ENCODE measurements around the gene XG.

The XG gene

DNA sequence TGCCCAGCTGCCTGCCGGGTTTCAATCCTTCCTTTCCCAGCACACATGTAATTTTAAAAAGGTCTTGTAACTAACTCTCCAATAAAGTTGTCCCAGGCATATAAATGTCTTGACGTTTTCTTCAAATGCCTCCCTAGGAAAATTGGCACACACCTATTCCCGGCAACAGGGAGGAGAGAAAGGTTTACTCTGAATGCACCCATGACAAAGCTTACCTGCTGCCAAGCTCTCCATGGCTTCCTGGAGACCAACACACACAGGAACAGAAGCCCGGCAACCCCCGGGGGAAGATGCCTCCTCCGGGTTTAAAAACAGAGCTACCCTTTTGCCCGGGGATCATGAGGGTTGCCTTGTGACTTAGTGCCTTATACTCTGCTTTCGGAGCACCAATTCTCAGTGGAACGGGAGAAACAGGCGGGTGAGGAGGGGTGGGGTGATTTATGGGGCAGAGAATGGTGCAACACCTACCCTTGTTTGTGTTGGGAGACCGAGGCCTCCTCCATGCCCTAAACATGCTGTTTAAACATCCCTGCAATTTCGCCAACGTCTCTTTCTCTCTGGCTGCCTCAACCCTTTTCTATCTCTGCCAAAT, 72.1 kb downstream of the XG start:
- no peak for DNase-seq (ENCODE audit: low read depth in 1 of 2, low spot score in 1 of 2)
- in situ Hi-C loops (cut with HindIII; ENCODE audit: low pct_unique_long_range_greater_than_20kb, low sequenced_read_pairs), result no loop called here
- no peak for TF ChIP-seq JUND (IDR thresholded peaks at IDR 0.05; ENCODE audit: low read depth)

DNA sequence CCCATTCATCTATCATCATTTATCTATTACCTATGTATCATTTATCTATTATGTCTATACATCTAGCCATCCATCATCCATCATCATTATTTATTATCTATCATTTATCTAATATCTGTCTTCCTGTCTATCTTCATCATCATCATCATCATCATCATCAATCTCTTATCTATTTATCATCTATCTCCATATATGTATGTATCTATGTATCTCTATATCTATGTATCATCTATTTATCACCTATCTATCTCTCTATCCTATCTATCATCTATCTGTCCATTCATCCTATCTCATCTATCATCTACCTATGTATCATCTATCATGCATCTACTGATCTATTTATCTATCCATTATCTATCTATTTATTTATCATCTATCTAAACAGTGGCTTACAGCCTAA, 73.0 kb downstream of the XG start:
- TF ChIP-seq JUND (IDR thresholded peaks at IDR 0.05; ENCODE audit: low read depth), result no peak
- DNase-seq (ENCODE audit: low read depth in 1 of 2, low spot score in 1 of 2), result no peak
- in situ Hi-C loops (cut with HindIII; ENCODE audit: low pct_unique_long_range_greater_than_20kb, low sequenced_read_pairs), result no loop called here

DNA sequence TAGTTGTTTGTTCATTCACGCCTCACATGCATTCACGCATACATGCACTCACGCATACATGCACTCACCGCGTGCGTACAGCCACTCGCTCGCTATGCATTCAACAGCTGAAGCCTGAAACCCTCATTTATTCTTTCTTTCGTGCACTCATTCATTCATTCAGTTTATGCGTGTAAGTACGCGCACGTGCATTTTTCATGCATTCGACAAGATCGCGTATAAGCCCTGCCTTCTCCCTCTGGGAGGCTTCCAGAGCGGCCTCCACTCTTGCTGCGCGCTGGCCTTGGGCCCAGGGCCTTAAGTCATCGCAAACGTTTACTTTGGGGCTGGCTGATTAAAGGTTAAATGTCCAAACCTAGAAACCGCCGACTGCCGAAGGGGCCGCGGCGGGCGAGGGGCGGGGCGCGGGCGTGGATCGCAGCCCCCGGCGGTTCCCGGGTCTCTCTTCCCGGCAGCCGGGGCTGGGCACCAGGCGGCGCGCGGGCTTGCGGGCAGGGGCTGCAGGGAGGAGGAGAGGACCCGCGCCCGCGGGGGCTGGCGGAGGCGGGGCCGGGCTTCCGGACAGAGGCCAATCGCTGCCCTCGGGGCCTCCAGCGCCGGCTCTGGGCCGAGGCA, 76.6 kb downstream of the XG start, which contains the start of gene GYG2:
Gene GYG2, plus strand, starts transcription at position 587 of the 615 bp plus-strand sequence. CDS start 1,259 bp downstream, outside the sequence.
- no peak for DNase-seq (ENCODE audit: low read depth in 1 of 2, low spot score in 1 of 2)
- in situ Hi-C loops (cut with HindIII; ENCODE audit: low pct_unique_long_range_greater_than_20kb, low sequenced_read_pairs), result no loop called here
- no peak for TF ChIP-seq JUND (IDR thresholded peaks at IDR 0.05; ENCODE audit: low read depth)

DNA sequence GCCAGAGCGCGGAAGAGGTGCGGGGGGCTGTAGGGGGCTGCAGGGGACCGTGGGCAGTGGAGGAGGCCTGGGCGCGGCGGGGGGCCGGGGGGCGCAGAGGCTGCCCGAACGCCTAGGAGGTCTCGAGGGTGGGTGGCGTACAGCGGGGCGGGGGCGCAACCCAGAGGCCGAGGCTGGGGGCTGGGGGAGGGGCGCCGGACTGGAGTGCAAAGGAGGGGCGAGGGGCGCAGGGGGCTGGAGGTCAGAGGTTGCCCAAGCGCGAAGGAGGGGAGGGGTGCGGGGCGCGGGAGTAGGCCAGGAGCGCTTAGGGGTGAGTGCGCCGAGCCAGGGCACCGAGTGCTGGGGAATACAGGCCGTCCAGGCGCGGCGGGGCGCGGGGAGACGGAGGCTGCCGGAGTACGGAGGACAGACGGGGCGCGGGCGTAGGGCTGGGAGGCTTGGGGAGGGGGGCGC, 77.1 kb downstream of the XG start:
- in situ Hi-C loops (cut with HindIII; ENCODE audit: low pct_unique_long_range_greater_than_20kb, low sequenced_read_pairs), result no loop called here
- DNase-seq (ENCODE audit: low read depth in 1 of 2, low spot score in 1 of 2), result no peak
- no peak for TF ChIP-seq JUND (IDR thresholded peaks at IDR 0.05; ENCODE audit: low read depth)

DNA sequence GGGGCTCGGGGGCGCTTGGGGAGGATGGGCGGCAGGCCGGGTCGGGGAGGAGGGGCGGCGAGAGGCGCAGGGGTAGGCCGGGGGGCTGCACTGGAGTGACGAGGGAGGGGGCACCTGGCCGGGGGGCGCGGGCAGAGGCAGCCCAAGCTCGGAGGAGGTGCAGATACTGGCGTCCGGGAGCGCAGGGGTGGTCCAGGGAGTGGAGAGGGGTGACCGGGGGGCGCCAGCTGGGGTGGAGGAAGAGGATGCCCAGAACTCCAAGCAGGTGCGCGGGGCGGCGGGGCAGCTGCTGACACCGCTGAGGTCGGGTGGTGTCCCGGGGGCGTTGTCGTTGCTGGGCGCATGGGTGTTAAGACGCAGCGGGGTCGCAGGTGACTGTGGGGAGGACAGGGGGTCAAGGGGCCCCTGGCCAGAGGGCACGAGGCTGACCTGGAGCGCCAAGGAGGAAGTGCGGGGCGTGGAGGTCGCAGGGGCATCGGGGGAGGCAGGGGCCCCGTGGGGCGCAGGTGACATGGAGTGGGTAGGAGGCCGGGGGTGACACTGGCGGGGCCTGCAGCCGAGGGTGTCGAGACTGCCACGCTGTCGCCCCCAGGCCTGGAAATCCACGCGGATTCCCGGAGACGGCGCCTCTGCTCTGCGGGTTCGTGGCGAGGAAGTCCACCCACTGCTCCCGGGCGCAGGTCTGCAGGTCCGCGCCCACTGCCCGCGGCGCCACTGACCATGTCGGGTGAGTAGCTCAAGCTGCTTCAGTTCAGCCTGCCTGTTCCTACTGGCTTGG, 77.8 kb downstream of the XG start:
- in situ Hi-C loops (cut with HindIII; ENCODE audit: low pct_unique_long_range_greater_than_20kb, low sequenced_read_pairs), result no loop called here
- no peak for TF ChIP-seq JUND (IDR thresholded peaks at IDR 0.05; ENCODE audit: low read depth)
- DNase-seq (ENCODE audit: low read depth in 1 of 2, low spot score in 1 of 2), result no peak

DNA sequence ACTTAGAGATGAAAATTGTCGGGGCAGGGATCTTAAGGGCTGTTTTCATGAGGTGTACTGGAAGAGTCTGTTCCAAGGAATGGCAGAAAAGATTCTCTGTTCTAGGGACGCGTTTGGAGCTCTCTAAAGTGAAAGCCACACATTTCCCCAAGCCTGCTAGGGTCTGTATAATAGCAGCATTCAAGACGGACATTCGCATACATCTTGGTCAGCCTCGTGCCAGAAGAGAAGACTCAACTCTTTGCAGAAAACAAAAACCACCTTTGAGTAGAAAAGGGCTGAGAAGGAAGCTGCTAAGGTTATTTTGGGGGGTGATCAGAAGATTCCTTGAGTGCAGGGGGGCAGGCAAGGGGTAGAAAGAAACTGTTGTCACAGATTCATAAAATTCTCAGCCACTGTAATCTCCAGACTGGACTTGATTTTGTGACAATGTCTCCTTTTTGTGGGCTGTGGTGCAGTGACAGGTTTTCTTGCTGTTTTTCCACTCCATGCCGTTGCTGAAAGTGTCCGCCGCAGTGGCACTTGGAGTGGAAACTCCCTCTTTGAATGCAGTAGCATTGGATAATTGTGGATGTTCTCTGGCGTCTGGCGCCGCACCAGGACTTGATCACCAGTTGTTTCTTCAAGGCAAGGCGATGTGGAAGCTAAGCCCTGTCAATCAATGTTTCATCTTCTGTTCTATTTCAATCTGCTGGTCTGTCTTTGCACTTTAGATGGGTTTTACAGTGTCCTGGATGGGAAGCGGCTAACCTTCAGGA, 79.8 kb downstream of the XG start:
- no peak for DNase-seq (ENCODE audit: low read depth in 1 of 2, low spot score in 1 of 2)
- in situ Hi-C loops (cut with HindIII; ENCODE audit: low pct_unique_long_range_greater_than_20kb, low sequenced_read_pairs), result no loop called here
- TF ChIP-seq JUND (IDR thresholded peaks at IDR 0.05; ENCODE audit: low read depth), result no peak

DNA sequence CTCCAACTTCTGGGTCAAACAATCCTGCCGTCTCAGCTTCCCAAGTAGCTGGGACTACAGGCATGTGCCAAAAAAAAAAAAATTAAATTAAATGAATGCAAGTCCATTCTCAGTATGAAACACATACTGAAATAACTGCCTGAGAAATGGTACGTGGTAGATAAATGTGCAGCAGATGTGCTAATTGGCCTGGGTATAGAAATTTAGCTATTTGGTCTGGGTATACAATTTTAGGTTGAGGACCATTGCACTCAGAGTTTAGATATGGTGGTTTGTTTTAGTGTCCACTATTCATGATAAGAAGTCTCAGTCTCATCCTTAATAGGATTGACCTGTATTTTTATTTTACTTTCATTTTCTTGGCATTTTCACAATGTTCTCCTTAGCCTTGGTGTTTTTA, 86.1 kb downstream of the XG start:
- TF ChIP-seq JUND (IDR thresholded peaks at IDR 0.05; ENCODE audit: low read depth), result no peak
- in situ Hi-C loops (cut with HindIII; ENCODE audit: low pct_unique_long_range_greater_than_20kb, low sequenced_read_pairs), result no loop called here
- no peak for DNase-seq (ENCODE audit: low read depth in 1 of 2, low spot score in 1 of 2)

DNA sequence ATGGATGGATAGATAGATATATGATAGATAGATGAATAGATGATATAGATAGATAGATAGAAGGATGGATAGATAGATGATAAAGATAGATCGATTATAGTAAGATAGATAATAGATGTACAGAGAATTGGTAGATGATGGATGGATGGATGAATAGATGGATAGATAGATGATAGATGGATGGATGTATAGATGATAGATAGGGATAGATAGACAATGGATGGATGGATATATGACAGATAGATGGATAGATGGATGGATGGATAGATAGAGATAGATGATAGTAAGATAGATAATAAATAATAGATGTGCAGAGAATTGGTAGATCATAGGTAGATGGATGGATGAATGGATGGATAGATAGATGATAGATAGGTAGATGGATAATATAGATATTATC, 89.1 kb downstream of the XG start:
- DNase-seq (ENCODE audit: low read depth in 1 of 2, low spot score in 1 of 2), result no peak
- no peak for TF ChIP-seq JUND (IDR thresholded peaks at IDR 0.05; ENCODE audit: low read depth)
- in situ Hi-C loops (cut with HindIII; ENCODE audit: low pct_unique_long_range_greater_than_20kb, low sequenced_read_pairs), result no loop called here

DNA sequence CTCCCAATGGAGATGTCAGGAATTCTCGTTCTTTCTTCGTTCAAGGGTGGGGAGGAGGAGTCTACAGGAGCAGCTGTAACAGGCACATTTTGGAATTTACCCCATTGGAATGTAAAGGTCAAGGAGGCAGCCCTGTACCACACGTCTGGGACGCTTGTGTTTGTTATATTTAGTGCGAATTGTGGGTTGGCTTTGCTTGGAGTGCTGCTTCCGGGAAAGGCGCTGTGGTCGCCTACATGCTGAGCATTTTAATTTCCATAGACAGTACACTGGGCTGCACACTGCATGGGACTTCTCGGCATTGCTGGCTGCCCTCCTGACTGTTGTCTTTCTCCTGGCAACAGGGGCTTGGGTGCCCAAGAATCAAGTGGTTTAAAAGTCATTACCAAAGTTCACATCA, 89.7 kb downstream of the XG start:
- no peak for DNase-seq (ENCODE audit: low read depth in 1 of 2, low spot score in 1 of 2)
- in situ Hi-C loops (cut with HindIII; ENCODE audit: low pct_unique_long_range_greater_than_20kb, low sequenced_read_pairs), result no loop called here
- TF ChIP-seq JUND (IDR thresholded peaks at IDR 0.05; ENCODE audit: low read depth), result no peak

DNA sequence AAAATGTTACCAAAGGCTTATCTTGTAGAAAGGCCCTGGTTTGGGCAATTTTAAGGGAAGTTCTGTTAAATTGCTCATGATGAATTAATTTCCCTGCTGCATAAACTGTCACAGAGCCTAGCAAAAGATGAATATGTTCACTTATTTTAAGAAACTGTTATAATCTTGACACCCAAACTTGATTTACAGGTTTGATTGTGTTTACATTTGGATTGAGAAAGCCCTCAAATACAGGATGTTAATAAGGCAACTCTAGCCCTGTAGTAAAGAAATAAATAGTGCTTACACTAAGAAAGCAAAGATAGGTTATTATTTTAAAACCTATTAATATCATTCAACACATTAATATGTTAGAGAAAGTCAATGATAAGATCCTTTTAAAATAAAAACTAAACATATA, 95.2 kb downstream of the XG start:
- in situ Hi-C loops (cut with HindIII; ENCODE audit: low pct_unique_long_range_greater_than_20kb, low sequenced_read_pairs), result no loop called here
- TF ChIP-seq JUND (IDR thresholded peaks at IDR 0.05; ENCODE audit: low read depth), result no peak
- peak in 1 of 2 experiments; percentile 74 for DNase-seq (ENCODE audit: low read depth in 1 of 2, low spot score in 1 of 2)

DNA sequence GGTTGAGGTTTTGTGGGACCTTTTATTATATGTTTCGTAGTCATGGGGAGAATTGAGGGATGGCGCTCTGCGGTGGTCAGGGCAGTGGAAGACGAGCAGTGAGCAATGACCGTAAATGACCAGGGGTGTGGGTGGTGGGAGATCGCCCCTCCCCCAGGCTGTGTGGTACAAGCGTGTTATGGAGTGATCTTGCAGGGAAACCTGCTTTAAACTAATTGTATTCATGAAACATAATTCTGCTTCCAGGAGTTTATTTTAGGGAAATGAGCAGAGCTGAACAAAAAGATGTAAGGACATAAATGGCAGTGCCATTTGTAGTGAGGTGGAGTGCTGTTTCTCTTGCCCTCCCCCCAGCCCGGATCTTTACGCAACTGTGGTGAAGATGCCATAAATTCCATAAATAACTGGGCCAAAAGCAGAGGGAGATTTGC, 97.0 kb downstream of the XG start:
- no peak for TF ChIP-seq JUND (IDR thresholded peaks at IDR 0.05; ENCODE audit: low read depth)
- DNase-seq (ENCODE audit: low read depth in 1 of 2, low spot score in 1 of 2), result peak in 1 of 2 experiments; percentile 80
- in situ Hi-C loops (cut with HindIII; ENCODE audit: low pct_unique_long_range_greater_than_20kb, low sequenced_read_pairs), result no loop called here

DNA sequence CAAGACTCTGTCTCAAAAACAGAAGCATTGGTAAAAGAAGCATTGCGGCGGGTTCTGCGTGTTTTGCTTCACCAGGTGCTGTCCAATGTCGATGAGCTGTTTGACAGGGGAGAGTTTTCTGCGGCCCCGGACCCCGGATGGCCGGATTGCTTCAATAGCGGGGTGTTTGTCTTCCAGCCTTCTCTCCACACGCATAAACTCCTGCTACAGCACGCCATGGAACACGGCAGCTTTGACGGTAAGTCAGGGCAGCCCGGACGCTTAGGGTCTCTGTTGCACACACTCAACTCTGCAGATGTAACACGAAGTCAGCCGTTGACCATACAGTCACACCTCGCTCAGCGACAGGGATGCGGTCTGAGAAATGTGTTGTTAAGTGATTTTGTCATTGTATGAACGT, 103.1 kb downstream of the XG start:
- no peak for DNase-seq (ENCODE audit: low read depth in 1 of 2, low spot score in 1 of 2)
- TF ChIP-seq JUND (IDR thresholded peaks at IDR 0.05; ENCODE audit: low read depth), result no peak
- in situ Hi-C loops (cut with HindIII; ENCODE audit: low pct_unique_long_range_greater_than_20kb, low sequenced_read_pairs), result no loop called here
